ENCODE results near the gene NDNF. TPM values are rescaled to one million over a fixed set of nuclear protein-coding genes. Genes with fewer than 3 reads are reported as not detected.

The NDNF gene, protein sequence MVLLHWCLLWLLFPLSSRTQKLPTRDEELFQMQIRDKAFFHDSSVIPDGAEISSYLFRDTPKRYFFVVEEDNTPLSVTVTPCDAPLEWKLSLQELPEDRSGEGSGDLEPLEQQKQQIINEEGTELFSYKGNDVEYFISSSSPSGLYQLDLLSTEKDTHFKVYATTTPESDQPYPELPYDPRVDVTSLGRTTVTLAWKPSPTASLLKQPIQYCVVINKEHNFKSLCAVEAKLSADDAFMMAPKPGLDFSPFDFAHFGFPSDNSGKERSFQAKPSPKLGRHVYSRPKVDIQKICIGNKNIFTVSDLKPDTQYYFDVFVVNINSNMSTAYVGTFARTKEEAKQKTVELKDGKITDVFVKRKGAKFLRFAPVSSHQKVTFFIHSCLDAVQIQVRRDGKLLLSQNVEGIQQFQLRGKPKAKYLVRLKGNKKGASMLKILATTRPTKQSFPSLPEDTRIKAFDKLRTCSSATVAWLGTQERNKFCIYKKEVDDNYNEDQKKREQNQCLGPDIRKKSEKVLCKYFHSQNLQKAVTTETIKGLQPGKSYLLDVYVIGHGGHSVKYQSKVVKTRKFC
- total RNA-seq: 0.34 and 0.67 TPM in 2 replicates
- long read RNA-seq: 0 reads

DNA sequence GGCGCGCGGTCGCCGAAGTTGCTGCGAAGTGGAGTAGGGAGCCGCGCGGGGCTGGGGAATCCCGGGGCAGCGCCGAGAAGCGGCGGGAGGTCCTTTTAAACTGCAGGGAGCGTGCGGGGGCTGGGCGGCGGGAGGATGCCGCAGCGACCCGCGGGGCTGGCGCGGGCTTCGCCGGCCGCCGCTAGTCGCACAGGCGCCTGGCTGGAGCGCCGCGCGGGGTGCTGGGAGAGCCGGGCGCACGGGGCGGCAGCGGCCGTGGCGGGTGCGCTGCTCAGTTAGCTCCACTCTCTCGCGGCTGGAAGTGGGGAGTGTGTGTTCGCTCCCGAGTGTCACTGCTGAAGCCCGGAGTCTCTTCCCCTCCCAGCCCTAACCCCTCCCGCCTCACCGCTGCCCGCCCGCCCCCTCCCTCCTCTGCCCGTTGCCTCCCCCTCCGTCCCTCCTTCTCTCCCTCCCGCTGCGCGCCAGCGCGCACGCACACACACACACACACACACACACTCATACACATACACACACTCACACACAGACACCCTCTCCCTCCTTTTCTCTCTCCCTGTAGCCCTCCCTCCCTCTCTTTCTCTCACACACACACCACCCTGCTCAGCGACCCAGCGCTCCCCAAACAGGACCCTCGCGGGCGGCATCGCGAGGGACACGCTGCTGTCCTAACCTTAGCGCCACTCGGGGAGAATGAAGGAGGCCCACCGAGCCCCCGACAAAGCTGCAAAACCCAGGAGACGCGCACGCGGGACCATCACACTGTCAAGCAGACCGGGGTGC lies at the start of gene NDNF:
TSS of gene NDNF (minus strand) at position 312 of the 780 bp plus-strand sequence. CDS start 26,698 bp downstream, outside the sequence.
- Mint-ChIP-seq H3K27ac (peak within 1 kb of the TSS; percentile 88), H3K27me3 (peaks cover 68% of the 10 kb centered on the region), H3K4me3 (ENCODE audit: low read depth) (peak within 1 kb of the TSS; percentile 79), H3K4me1 (ENCODE audit: low read depth) (peaks cover 23% of the 10 kb centered on the region), H3K36me3 (ENCODE audit: insufficient read depth) (no peaks in the 10 kb centered on the region), H3K9me3 (ENCODE audit: low read depth) (no peaks in the 10 kb centered on the region)
- TF ChIP-seq, protein P1, sequence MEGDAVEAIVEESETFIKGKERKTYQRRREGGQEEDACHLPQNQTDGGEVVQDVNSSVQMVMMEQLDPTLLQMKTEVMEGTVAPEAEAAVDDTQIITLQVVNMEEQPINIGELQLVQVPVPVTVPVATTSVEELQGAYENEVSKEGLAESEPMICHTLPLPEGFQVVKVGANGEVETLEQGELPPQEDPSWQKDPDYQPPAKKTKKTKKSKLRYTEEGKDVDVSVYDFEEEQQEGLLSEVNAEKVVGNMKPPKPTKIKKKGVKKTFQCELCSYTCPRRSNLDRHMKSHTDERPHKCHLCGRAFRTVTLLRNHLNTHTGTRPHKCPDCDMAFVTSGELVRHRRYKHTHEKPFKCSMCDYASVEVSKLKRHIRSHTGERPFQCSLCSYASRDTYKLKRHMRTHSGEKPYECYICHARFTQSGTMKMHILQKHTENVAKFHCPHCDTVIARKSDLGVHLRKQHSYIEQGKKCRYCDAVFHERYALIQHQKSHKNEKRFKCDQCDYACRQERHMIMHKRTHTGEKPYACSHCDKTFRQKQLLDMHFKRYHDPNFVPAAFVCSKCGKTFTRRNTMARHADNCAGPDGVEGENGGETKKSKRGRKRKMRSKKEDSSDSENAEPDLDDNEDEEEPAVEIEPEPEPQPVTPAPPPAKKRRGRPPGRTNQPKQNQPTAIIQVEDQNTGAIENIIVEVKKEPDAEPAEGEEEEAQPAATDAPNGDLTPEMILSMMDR (IDR thresholded peaks at IDR 0.05; ENCODE audit: unreplicated experiment): peak; percentile 12
- DNase-seq (ENCODE audit: low spot score, unreplicated experiment): peak; percentile 27

DNA sequence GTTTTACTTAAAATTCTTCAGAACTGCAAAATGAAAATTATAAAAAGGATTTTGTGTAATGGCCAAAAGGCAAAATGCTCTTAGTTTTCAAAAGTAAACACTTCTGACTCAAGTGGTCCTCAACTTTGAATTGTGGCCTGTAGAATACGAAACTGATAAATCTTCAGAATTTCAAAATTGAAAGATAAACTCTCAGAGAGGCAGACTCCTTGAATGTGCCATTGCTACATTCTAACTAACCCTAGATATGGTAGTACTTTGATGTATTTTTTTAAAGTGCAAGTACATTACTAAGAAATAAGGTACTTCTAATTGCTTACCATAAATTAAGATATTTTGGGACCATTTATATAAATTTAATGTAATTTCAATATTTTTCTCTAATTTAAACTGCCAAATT lies 47.4 kb upstream of the NDNF start:
- DNase-seq (ENCODE audit: low spot score, unreplicated experiment): no peak
- TF ChIP-seq, protein P1 (IDR thresholded peaks at IDR 0.05; ENCODE audit: unreplicated experiment): no peak
- Mint-ChIP-seq H3K27ac (no peak overlapping the region), H3K4me3 (ENCODE audit: low read depth) (no peak overlapping the region), H3K9me3 (ENCODE audit: low read depth) (peaks cover 3% of the 10 kb centered on the region), H3K36me3 (ENCODE audit: insufficient read depth) (no peaks in the 10 kb centered on the region), H3K27me3 (no peaks in the 10 kb centered on the region), H3K4me1 (ENCODE audit: low read depth) (no peaks in the 10 kb centered on the region)

DNA sequence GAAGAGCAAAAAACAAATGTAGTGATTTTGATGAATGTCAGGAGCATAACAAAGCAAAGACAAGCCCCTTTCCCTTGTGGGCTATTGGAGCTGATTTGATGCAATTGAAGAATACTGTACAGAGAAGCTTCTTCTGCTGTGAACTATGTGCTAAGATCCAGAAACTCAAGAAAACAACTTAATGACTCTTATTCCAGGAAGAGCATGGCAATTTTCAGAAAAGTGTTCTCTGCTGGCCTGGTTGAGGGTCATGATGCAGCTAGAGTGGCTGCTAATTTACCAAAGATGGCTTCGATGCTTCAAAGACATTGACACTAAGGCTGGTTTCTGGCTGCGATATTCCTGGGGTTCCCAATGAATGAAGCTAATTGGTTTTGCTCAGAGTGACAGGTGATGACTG lies 46.0 kb upstream of the NDNF start:
- H3K27me3 Mint-ChIP-seq: no peaks in the 10 kb centered on the region
- peaks cover 3% of the 10 kb centered on the region for H3K9me3 Mint-ChIP-seq (ENCODE audit: low read depth)
- TF ChIP-seq, protein P1 (IDR thresholded peaks at IDR 0.05; ENCODE audit: unreplicated experiment): no peak
- no peak overlapping the region for H3K27ac Mint-ChIP-seq
- H3K4me3 Mint-ChIP-seq (ENCODE audit: low read depth): no peak overlapping the region
- H3K4me1 Mint-ChIP-seq (ENCODE audit: low read depth): peaks cover 4% of the 10 kb centered on the region
- DNase-seq (ENCODE audit: low spot score, unreplicated experiment): no peak
- H3K36me3 Mint-ChIP-seq (ENCODE audit: insufficient read depth): no peaks in the 10 kb centered on the region

DNA sequence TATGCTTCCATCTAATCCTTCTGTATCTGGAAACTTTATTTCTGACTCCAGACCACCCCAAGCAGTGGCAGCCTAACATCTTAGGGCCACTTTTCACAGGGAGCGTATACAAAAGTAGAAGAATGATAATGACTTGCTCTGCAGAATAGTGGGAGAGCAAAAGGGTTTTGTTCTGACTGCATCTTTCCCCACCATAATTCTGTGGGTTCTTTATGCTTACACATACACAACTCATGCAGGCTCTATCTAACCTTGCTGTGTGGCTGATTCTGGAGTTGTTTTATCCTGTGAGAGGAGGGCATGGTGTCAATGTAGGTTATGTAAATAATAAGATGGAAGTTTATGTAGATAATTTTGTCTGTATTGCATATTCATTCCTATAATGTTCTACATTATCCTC lies 42.4 kb upstream of the NDNF start:
- no peak overlapping the region for H3K27ac Mint-ChIP-seq
- TF ChIP-seq, protein P1 (IDR thresholded peaks at IDR 0.05; ENCODE audit: unreplicated experiment): no peak
- H3K36me3 Mint-ChIP-seq (ENCODE audit: insufficient read depth): no peaks in the 10 kb centered on the region
- H3K4me3 Mint-ChIP-seq (ENCODE audit: low read depth): no peak overlapping the region
- H3K9me3 Mint-ChIP-seq (ENCODE audit: low read depth): no peaks in the 10 kb centered on the region
- no peak for DNase-seq (ENCODE audit: low spot score, unreplicated experiment)
- peaks cover 4% of the 10 kb centered on the region for H3K4me1 Mint-ChIP-seq (ENCODE audit: low read depth)
- no peaks in the 10 kb centered on the region for H3K27me3 Mint-ChIP-seq

DNA sequence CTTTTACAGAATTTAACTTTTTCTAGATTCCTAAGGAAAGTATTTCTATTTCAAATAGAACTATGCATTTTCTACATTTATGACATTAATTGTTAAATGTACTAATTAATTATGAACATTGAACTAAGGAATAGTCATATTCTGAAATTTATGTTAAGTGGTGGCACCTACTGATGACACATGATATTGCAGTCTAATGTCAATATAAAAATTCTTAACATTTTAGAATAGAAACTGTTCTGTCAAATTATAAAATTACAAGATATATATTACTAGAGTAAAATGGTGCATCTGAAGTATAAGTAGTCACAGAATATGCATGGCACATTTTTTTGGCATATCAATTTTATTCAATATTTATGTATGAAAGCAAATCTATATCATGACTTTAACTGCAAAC lies 40.2 kb upstream of the NDNF start:
- Mint-ChIP-seq H3K36me3 (ENCODE audit: insufficient read depth) (no peaks in the 10 kb centered on the region), H3K4me3 (ENCODE audit: low read depth) (no peak overlapping the region), H3K27ac (no peak overlapping the region), H3K4me1 (ENCODE audit: low read depth) (peaks cover 4% of the 10 kb centered on the region), H3K27me3 (peaks cover 3% of the 10 kb centered on the region), H3K9me3 (ENCODE audit: low read depth) (no peaks in the 10 kb centered on the region)
- no peak for DNase-seq (ENCODE audit: low spot score, unreplicated experiment)
- TF ChIP-seq, protein P1 (IDR thresholded peaks at IDR 0.05; ENCODE audit: unreplicated experiment): peak; percentile 43

All from progenitor cell of endocrine pancreas (in vitro differentiated cells).